ENCODE results near the gene ARL8A.

- TF ChIP-seq CTCF (IDR thresholded peaks at IDR 0.05) (no peak), EZH2 (IDR thresholded peaks at IDR 0.05; ENCODE audit: borderline replicate concordance, insufficient read depth, low read depth, low read length, poor library complexity, severe bottlenecking) (no peak)
Measured at GRCh38 chr1:202113690-202114300, 30.7 kb downstream of the ARL8A start.

Measured in B cell (primary cell).